Measurements from ENCODE around the gene PTPN4.

GRCh38 chr2:119766944-119767343 is 7.2 kb downstream of the PTPN4 start:
- TF ChIP-seq CTCF (IDR thresholded peaks at IDR 0.05; ENCODE audit: low read depth, low read length) = no peak
- no peak for TF ChIP-seq EZH2phosphoT487 (IDR thresholded peaks at IDR 0.05; ENCODE audit: low read depth)

Measured in OCI-LY3 (cell line).